Astrocyte of the cerebellum (primary cell): ENCODE measurements around the gene ARHGAP12.
A peak's percentile ranks its signal among the peaks of the same experiment; 100 is the strongest.

Experiments
- DNase-seq: peaks from one replicate; pipeline ENCODE4 v3.0.0-alpha.2; 2011; ENCODE audit warnings: low read depth
- H3K4me3 ChIP-seq: 2 replicates; pipeline ENCODE4 v1.5.1; 2011; ENCODE audit warnings: mild to moderate bottlenecking, low read depth, low read length, moderate library complexity
- CTCF ChIP-seq: IDR thresholded peaks from 2 replicates; pipeline ENCODE4 v1.5.1; 2012; ENCODE audit warnings: low read length, low read depth, moderate library complexity, mild to moderate bottlenecking; ENCODE audit errors: missing control alignments
- in situ Hi-C: cut with HindIII; loops from 2 replicates; pipeline ENCODE4 v1.10.0; 2017; ENCODE audit warnings: low sequenced_read_pairs

The ARHGAP12 gene

GRCh38 chr10:31838065-31838464, 90.6 kb downstream of the ARHGAP12 start:
- in situ Hi-C loops: no loop called here

GRCh38 chr10:31836569-31837406, 91.8 kb downstream of the ARHGAP12 start:
- DNase-seq: peak; percentile 23
- H3K4me3 ChIP-seq: no peak overlapping the region
- in situ Hi-C loops: no loop called here
- peak; percentile 86 for TF ChIP-seq CTCF

More at GRCh38 chr10:31838065-31838464, 90.6 kb downstream of the ARHGAP12 start:
- no peak for DNase-seq
- TF ChIP-seq CTCF: no peak
- H3K4me3 ChIP-seq: no peak overlapping the region

GRCh38 chr10:31833753-31834152, 94.9 kb downstream of the ARHGAP12 start:
- no peak for DNase-seq
- H3K4me3 ChIP-seq: no peak overlapping the region
- in situ Hi-C loops: no loop called here
- no peak for TF ChIP-seq CTCF

GRCh38 chr10:31832261-31832660, 96.4 kb downstream of the ARHGAP12 start:
- TF ChIP-seq CTCF: no peak
- no peak for DNase-seq
- H3K4me3 ChIP-seq: no peak overlapping the region
- in situ Hi-C loops: no loop called here

GRCh38 chr10:31830887-31831286, 97.7 kb downstream of the ARHGAP12 start:
- in situ Hi-C loops: no loop called here
- no peak overlapping the region for H3K4me3 ChIP-seq
- TF ChIP-seq CTCF: no peak
- DNase-seq: no peak

- in situ Hi-C loops: no loop called here
- no peak for TF ChIP-seq CTCF
Observed at GRCh38 chr10:31829776-31830175, 98.9 kb downstream of the ARHGAP12 start.

More at GRCh38 chr10:31829776-31830175, 98.9 kb downstream of the ARHGAP12 start:
- no peak for DNase-seq
- no peak overlapping the region for H3K4me3 ChIP-seq
